WERI-Rb-1 (cell line): Measurements from ENCODE around the gene P4HB.

ENCODE experiments used
- DNase-seq: peaks from one replicate; pipeline ENCODE4 v3.0.0-alpha.2; 2020
- H3K27ac ChIP-seq: fragments of 250-450 bp; sonication (Bioruptor Pico); 2 replicates; pipeline ENCODE4 v1.5.1; 2020; ENCODE audit warnings: mild to moderate bottlenecking, moderate library complexity
- H3K27me3 ChIP-seq: fragments of 250-450 bp; sonication (Bioruptor Pico); 2 replicates; pipeline ENCODE4 v1.5.1; 2021; ENCODE audit warnings: mild to moderate bottlenecking, low read depth, moderate library complexity; ENCODE audit not compliant: insufficient read depth, severe bottlenecking
- H3K36me3 ChIP-seq: fragments of 250-450 bp; sonication (Bioruptor Pico); 2 replicates; pipeline ENCODE4 v1.5.1; 2020; ENCODE audit warnings: mild to moderate bottlenecking, moderate library complexity
- H3K4me3 ChIP-seq: 2 replicates; pipeline ENCODE4 v1.5.1; 2011; ENCODE audit warnings: low read depth, mild to moderate bottlenecking, control low read depth, low read length
- H3K9me3 ChIP-seq: fragments of 250-450 bp; sonication (Bioruptor Pico); 2 replicates; pipeline ENCODE4 v1.5.1; 2021; ENCODE audit warnings: mild to moderate bottlenecking, moderate library complexity; ENCODE audit not compliant: severe bottlenecking
- TF ChIP-seq, protein P1 (sequence below): IDR thresholded peaks from 2 replicates; pipeline ENCODE4 v1.5.1; 2011; ENCODE audit warnings: low read depth, mild to moderate bottlenecking, control low read depth, inconsistent platforms, low read length

The P4HB gene

DNA sequence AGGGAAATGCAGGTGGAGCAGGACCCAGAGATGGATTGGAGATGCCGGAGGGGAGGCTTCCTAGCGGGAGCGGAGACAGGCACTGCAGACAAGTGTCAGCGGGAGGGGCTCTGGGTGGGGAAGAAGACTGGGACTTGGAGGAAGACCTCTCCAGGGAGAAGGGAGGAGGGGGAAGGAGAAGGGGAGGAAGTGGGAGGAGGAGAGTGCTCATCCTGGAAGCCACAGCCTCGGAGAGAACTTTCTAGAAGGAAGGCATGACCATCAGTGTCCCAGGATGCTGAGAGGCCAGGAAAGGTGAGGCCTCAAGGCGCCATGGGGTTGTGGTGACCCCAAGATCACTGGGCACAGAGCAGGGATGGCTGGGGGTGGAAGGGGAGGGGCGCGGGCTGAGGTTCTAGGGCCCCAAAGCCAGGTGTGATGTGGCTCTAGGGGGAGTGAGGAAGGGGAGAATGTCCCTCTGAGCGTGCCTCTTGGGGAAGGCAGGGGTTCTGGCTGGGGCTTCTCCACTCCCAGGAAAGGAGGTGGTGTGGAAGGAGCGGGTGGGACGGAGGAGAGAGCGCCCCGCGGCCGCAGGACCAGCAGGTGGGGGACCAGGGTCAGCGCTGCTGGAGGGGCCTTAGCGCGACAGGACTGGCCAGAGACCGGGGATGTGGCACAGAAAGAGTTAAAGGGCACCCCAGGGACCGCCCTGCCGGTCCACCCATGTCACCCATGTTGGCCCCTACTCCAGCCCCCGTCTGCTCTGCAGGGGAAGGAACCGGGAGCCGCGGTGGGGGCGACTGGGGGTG, 57.3 kb downstream of the P4HB start:
- peak overlapping the region; percentile 37 for H3K4me3 ChIP-seq
- peaks cover 5% of the 10 kb centered on the region for H3K27me3 ChIP-seq
- H3K27ac ChIP-seq: no peak overlapping the region
- TF ChIP-seq, protein P1, sequence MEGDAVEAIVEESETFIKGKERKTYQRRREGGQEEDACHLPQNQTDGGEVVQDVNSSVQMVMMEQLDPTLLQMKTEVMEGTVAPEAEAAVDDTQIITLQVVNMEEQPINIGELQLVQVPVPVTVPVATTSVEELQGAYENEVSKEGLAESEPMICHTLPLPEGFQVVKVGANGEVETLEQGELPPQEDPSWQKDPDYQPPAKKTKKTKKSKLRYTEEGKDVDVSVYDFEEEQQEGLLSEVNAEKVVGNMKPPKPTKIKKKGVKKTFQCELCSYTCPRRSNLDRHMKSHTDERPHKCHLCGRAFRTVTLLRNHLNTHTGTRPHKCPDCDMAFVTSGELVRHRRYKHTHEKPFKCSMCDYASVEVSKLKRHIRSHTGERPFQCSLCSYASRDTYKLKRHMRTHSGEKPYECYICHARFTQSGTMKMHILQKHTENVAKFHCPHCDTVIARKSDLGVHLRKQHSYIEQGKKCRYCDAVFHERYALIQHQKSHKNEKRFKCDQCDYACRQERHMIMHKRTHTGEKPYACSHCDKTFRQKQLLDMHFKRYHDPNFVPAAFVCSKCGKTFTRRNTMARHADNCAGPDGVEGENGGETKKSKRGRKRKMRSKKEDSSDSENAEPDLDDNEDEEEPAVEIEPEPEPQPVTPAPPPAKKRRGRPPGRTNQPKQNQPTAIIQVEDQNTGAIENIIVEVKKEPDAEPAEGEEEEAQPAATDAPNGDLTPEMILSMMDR: no peak
- H3K9me3 ChIP-seq: peaks cover 13% of the 10 kb centered on the region
- no peak for DNase-seq
- H3K36me3 ChIP-seq: no peaks in the 10 kb centered on the region

DNA sequence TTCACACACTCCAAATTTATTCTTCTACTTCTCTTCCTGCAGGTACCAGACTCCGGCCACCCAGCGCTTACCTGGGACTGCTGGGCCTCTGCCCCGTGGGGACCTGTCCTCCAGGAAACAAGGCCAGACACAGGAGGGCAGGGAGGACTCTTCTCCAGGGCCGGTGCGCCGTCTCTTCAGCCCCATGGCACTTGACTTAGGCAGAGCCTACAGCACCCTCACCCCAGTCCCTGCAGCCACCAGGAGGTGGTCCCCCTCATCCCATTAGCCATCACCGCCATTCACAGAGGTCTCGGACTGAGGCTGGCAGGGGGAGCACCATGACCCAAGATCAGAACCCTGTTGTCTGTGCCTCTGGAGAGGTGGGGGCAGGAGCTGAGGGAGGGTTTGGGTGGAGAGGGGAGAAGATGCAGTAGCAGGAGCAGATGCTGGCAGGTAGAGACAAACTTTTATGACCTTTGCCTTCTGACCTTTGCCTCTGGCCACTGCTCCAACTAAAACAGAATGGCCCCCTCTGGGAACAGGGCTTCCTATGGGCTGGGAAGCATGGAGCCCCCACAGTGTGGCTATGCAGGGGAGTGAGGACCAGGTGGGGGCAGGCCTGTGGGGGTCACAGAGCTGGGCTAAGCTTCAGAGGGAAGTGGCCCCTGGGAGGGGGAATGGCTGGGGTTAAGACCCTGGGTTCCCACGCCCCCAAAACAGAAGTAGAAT, 58.1 kb downstream of the P4HB start:
- Histone ChIP-seq H3K27ac (no peak overlapping the region), H3K36me3 (no peaks in the 10 kb centered on the region), H3K4me3 (no peak overlapping the region), H3K27me3 (peaks cover 5% of the 10 kb centered on the region), H3K9me3 (peaks cover 13% of the 10 kb centered on the region)
- DNase-seq: no peak
- TF ChIP-seq, protein P1: no peak

- Histone ChIP-seq H3K27ac (no peak overlapping the region), H3K36me3 (no peaks in the 10 kb centered on the region), H3K27me3 (peaks cover 5% of the 10 kb centered on the region), H3K4me3 (no peak overlapping the region), H3K9me3 (peaks cover 13% of the 10 kb centered on the region)
- DNase-seq: no peak
- TF ChIP-seq, protein P1: no peak
Measured at GRCh38 chr17:81801327-81801726, 59.0 kb downstream of the P4HB start.

DNA sequence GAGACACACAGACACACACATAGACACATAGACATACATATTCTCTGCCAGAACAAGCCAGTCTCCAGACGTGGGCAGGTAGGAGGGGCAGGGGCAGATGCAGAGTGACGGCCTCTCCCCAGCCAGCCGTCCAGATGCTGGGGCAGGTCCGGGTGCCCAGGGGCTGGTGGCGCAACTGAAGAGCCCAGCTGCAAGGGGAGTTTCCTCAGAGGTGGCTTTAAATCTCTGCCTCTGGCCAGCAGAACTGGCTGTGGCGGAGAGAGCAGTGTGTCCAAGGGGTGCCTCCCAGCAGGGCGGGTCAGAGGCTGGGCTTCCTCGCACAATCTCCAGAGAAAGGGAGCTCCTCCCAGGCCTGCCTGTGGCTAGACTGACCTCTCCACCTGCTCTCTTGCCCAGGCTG, 65.8 kb downstream of the P4HB start:
- DNase-seq: peak; percentile 47

GRCh38 chr17:81794074-81794476, 66.3 kb downstream of the P4HB start:
- DNase-seq: no peak
- Histone ChIP-seq H3K36me3 (no peaks in the 10 kb centered on the region), H3K27me3 (no peaks in the 10 kb centered on the region), H3K4me3 (no peak overlapping the region), H3K27ac (no peak overlapping the region), H3K9me3 (peaks cover under 1% of the 10 kb centered on the region)
- TF ChIP-seq, protein P1: no peak

More for the DNA sequence above, 65.8 kb downstream of the P4HB start:
- H3K27me3 ChIP-seq: no peaks in the 10 kb centered on the region
- TF ChIP-seq, protein P1: no peak
- no peaks in the 10 kb centered on the region for H3K36me3 ChIP-seq
- no peak overlapping the region for H3K27ac ChIP-seq
- H3K9me3 ChIP-seq: peaks cover 5% of the 10 kb centered on the region
- no peak overlapping the region for H3K4me3 ChIP-seq
